Endothelial cell of umbilical vein (primary cell): ENCODE results near the gene PLD4.

ENCODE experiments used
- CTCF ChIP-seq, 2 donors: IDR thresholded peaks; 1 replicate in 1 of 2; 2 replicates in 1 of 2; pipeline ENCODE4 v1.5.1; 2011; ENCODE audit warnings: low read length in 2 of 2, mild to moderate bottlenecking in 2 of 2, moderate library complexity in 2 of 2, control low read depth in 1 of 2, inconsistent platforms in 1 of 2, low read depth in 1 of 2; ENCODE audit not compliant: insufficient read depth in 1 of 2; ENCODE audit errors: extremely low read depth in 1 of 2
- EZH2 ChIP-seq: IDR thresholded peaks from 2 replicates; pipeline ENCODE4 v1.6.1; 2012; ENCODE audit warnings: borderline replicate concordance, low read depth, mild to moderate bottlenecking, moderate library complexity, low read length, inconsistent platforms; ENCODE audit not compliant: severe bottlenecking
- FOS ChIP-seq: IDR thresholded peaks from 2 replicates; pipeline ENCODE4 v1.6.1; 2011; ENCODE audit warnings: mild to moderate bottlenecking, low read length, moderate library complexity, borderline replicate concordance; ENCODE audit not compliant: insufficient read depth
- GATA2 ChIP-seq: IDR thresholded peaks from 2 replicates; pipeline ENCODE4 v1.7.0; 2011; ENCODE audit warnings: low read depth, mild to moderate bottlenecking, moderate library complexity, mixed read lengths, low read length; ENCODE audit not compliant: insufficient read length, insufficient read depth
- JUN ChIP-seq: IDR thresholded peaks from 2 replicates; pipeline ENCODE4 v1.6.1; 2011; ENCODE audit warnings: borderline replicate concordance, low read depth; ENCODE audit not compliant: insufficient read length, insufficient read depth
- MAX ChIP-seq: IDR thresholded peaks from 2 replicates; pipeline ENCODE4 v1.6.1; 2011; ENCODE audit not compliant: insufficient read depth, insufficient read length
- MYC ChIP-seq: IDR thresholded peaks from one replicate; pipeline ENCODE4 v1.6.1; 2011; ENCODE audit warnings: mild to moderate bottlenecking, low read depth, low read length
- POLR2A ChIP-seq: IDR thresholded peaks from 2 replicates; pipeline ENCODE4 v1.6.1; 2012; ENCODE audit warnings: low read depth, mild to moderate bottlenecking, control low read depth, low read length
- POLR2AphosphoS5 ChIP-seq: IDR thresholded peaks from 2 replicates; pipeline ENCODE4 v1.6.1; 2012; ENCODE audit warnings: low read depth, mild to moderate bottlenecking, control low read depth, low read length, moderate library complexity; ENCODE audit not compliant: insufficient read depth

- TF ChIP-seq POLR2A (no peak), MAX (no peak), CTCF (IDR thresholded peaks at IDR 0.05; ENCODE audit: extremely low read depth in 1 of 2, insufficient read depth in 1 of 2, low read depth in 1 of 2, low read length in 2 of 2) (no peak), MYC (no peak), EZH2 (no peak), POLR2AphosphoS5 (no peak), JUN (no peak), GATA2 (no peak), FOS (no peak)
Observed at GRCh38 chr14:104974665-104975390, 50.1 kb downstream of the PLD4 start.
